Endothelial cell (in vitro differentiated cells): ENCODE measurements around the gene HDGFL3. TPM values are rescaled to one million over a fixed set of nuclear protein-coding genes. Genes with fewer than 3 reads are reported as not detected.
"Not testable (repeated sequence)": the region's sequence is repeated elsewhere in the genome, so short reads cannot be mapped to it uniquely, and the experiment has no call there.

Experiments used
- DNase-seq: peaks from one replicate; pipeline ENCODE4 v3.0.0; 2021; ENCODE audit warnings: low spot score
- H3K27ac Mint-ChIP-seq: one replicate; pipeline ENCODE4 v1.8.0; 2021; ENCODE audit warnings: mixed read lengths, inconsistent platforms; ENCODE audit not compliant: unreplicated experiment
- H3K27me3 Mint-ChIP-seq: one replicate; pipeline ENCODE4 v1.8.0; 2021; ENCODE audit warnings: mild to moderate bottlenecking, moderate library complexity, mixed read lengths, inconsistent platforms; ENCODE audit not compliant: unreplicated experiment
- H3K36me3 Mint-ChIP-seq: one replicate; pipeline ENCODE4 v1.8.0; 2021; ENCODE audit warnings: mild to moderate bottlenecking, low read depth, mixed read lengths, inconsistent platforms; ENCODE audit not compliant: unreplicated experiment
- H3K4me1 Mint-ChIP-seq: one replicate; pipeline ENCODE4 v1.8.0; 2021; ENCODE audit warnings: mild to moderate bottlenecking, mixed read lengths, inconsistent platforms; ENCODE audit not compliant: unreplicated experiment
- H3K4me3 Mint-ChIP-seq: one replicate; pipeline ENCODE4 v1.8.0; 2021; ENCODE audit warnings: mild to moderate bottlenecking, mixed read lengths, inconsistent platforms; ENCODE audit not compliant: unreplicated experiment
- H3K9me3 Mint-ChIP-seq: one replicate; pipeline ENCODE4 v1.8.0; 2021; ENCODE audit warnings: mixed read lengths, inconsistent platforms; ENCODE audit not compliant: unreplicated experiment
- CTCF ChIP-seq: fragments of 200-600 bp; sonication (generic); IDR thresholded peaks from one replicate; pipeline ENCODE4 v1.5.0; 2021; ENCODE audit warnings: antibody characterized with exemption; ENCODE audit not compliant: unreplicated experiment
- total RNA-seq: library from RNA; stranded (reverse); fragmentation: NEBNext Ultra II Directional; extraction: Animal tissue kit (Norgen Biotek cat#: 25700); gene quantifications from one replicate; pipeline ENCODE4 v1.2.1, GENCODE V29; 2021; ENCODE audit not compliant: unreplicated experiment

Gene HDGFL3
- total RNA-seq, 1 donor from 2014 or later, result 91.2 TPM

GRCh38 chr15:83092309-83092976 is 115.2 kb downstream of the HDGFL3 start:
- H3K4me1 Mint-ChIP-seq, result peaks cover 29% of the 10 kb centered on the region
- H3K36me3 Mint-ChIP-seq, result peaks cover 3% of the 10 kb centered on the region
- peak; percentile 58 for DNase-seq
- peak overlapping the region; percentile 35 for H3K4me3 Mint-ChIP-seq
- TF ChIP-seq CTCF, result no peak
- peaks cover 4% of the 10 kb centered on the region for H3K27me3 Mint-ChIP-seq
- H3K9me3 Mint-ChIP-seq, result no peaks in the 10 kb centered on the region
- H3K27ac Mint-ChIP-seq, result peak overlapping the region; percentile 97

DNA sequence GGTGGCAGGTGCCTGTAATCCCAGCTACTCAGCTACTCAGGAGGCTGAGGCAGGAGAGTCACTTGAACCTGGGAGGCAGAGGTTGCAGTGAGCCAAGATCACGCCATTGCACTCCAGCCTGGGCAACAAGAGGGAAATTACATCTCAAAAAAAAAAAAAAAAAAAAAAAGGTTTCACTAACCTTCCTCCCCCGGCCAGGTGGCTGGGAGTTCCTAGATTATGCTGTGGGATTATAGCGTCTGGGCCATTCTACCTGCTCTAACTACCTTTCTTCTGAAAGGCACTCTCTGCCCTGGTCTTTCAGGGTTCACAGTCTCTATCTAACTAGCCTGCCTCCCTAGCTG is 115.7 kb downstream of the HDGFL3 start:
- Mint-ChIP-seq H3K4me3 (peak overlapping the region; percentile 35), H3K27ac (peak overlapping the region; percentile 97), H3K4me1 (peaks cover 29% of the 10 kb centered on the region)
- H3K9me3 Mint-ChIP-seq, H3K36me3 Mint-ChIP-seq, DNase-seq, H3K27me3 Mint-ChIP-seq: not testable (repeated sequence)

- TF ChIP-seq CTCF, result no peak
- Mint-ChIP-seq H3K4me1 (peaks cover 29% of the 10 kb centered on the region), H3K9me3 (no peaks in the 10 kb centered on the region), H3K4me3 (no peak overlapping the region), H3K27ac (peak overlapping the region; percentile 14), H3K36me3 (peaks cover 3% of the 10 kb centered on the region), H3K27me3 (peaks cover 4% of the 10 kb centered on the region)
- no peak for DNase-seq
Measured at GRCh38 chr15:83090465-83090864, 117.2 kb downstream of the HDGFL3 start.

DNA sequence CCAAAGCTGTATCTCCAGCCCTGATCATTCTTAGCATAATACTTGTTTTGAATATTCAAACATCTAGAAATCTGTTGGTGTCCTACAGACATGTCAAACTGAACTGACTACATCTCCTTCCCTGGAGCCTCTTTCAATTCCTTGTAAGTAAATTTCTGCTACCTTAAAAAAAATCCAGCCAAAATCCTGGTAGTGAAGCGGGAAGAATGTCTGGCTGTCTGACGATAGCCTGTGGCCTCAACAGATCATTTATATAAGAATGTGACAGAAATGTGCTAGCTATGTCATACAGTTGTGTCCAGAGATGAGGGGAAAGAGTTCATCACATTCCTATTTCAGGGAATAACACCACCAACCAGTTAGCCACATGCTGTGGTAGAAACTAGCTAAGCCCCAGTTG is 118.7 kb downstream of the HDGFL3 start:
- Mint-ChIP-seq H3K27me3 (peaks cover 4% of the 10 kb centered on the region), H3K4me3 (no peak overlapping the region), H3K27ac (no peak overlapping the region), H3K9me3 (no peaks in the 10 kb centered on the region), H3K36me3 (peaks cover 3% of the 10 kb centered on the region), H3K4me1 (peaks cover 29% of the 10 kb centered on the region)
- no peak for DNase-seq
- no peak for TF ChIP-seq CTCF

DNA sequence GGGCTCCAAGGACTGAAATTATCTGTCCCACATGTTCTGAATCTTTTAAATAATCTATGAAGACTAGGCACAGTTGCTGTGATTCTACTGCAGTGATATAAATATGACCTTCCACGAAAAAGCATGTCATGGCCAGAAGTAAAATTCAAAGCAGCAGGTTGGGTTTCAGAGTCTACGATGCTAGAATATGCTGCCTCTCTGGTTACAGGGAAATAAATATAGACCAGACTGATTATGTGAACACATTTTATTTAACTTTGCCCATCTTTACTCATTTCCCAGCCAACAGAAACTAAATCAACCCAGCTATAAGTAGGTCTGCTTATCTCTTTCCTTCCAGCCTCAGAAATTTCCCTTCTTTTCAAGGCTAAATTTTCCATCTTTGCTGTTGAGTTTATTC is 120.0 kb downstream of the HDGFL3 start:
- H3K9me3 Mint-ChIP-seq, result no peaks in the 10 kb centered on the region
- peaks cover 21% of the 10 kb centered on the region for H3K4me1 Mint-ChIP-seq
- H3K27ac Mint-ChIP-seq, result no peak overlapping the region
- H3K27me3 Mint-ChIP-seq, result peaks cover 4% of the 10 kb centered on the region
- no peaks in the 10 kb centered on the region for H3K36me3 Mint-ChIP-seq
- no peak for DNase-seq
- no peak for TF ChIP-seq CTCF
- no peak overlapping the region for H3K4me3 Mint-ChIP-seq

DNA sequence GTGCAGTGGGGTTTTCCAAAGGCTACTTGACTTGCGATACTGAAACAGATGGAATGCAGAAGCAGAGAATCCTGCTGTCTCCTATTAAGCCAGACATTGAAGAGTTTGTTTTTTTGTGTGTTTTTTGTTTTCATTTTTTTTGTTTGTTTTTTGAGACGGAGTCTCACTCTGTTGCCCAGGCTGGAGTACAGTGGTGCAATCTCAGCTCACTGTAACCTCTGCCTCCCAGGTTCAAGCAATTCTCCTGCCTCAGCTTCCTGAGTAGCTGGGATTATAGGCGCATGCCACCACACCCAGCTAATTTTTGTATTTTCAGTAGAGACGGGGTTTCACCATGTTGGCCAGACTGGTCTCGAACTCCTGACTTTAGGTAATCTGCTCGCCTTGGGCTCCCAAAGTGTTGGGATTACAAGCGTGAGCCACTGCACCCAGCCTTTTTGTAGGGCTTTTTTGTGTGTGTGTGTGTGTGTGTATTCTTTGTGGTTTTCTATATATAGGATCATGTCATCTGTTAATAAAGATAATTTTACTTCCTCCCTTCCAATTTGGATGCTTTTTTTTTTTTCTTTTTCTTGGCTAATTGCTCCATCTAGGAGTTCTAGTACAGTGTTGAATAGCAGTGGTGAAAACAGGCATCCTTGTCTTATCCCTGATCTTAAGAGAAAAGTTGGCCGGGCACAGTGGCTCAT is 121.6 kb downstream of the HDGFL3 start:
- not testable (repeated sequence) for H3K4me3 Mint-ChIP-seq, DNase-seq, H3K36me3 Mint-ChIP-seq, H3K27me3 Mint-ChIP-seq, H3K27ac Mint-ChIP-seq, H3K9me3 Mint-ChIP-seq
- H3K4me1 Mint-ChIP-seq, result peaks cover 10% of the 10 kb centered on the region

DNA sequence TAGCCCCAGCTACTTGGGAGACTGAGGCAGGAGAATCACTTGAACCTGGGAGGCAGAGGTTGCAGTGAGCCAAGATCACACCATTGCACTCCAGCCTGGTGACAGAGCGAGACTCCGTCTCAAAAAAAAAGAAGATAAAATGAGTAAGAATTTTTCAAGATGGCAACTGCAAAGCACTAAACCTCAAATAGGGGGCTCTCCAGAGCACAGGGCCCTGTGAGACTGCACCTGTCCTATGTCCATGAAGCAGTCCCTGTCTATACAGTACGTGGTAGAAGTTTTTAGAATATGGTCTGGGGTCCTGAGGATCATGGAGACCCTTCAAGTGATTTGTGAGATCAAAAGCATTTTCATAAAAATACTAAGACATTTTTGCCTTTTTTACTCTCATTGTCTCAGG is 122.2 kb downstream of the HDGFL3 start:
- not testable (repeated sequence) for H3K27ac Mint-ChIP-seq, H3K4me1 Mint-ChIP-seq, DNase-seq, H3K9me3 Mint-ChIP-seq, H3K36me3 Mint-ChIP-seq, H3K27me3 Mint-ChIP-seq, H3K4me3 Mint-ChIP-seq
